HCT116 (cell line): ENCODE measurements around the gene PUSL1. TPM values are rescaled to one million over a fixed set of nuclear protein-coding genes. Genes with fewer than 3 reads are reported as not detected.

Experiments used
- ATAC-seq: fragments of 200-7000 bp; cut with Tn5 transposase; 2 replicates; pipeline ENCODE4 v1.9.1; 2020; ENCODE audit warnings: mild to moderate bottlenecking, moderate library complexity
- BruUV-seq: library from RNA; stranded (reverse); fragments of 400-500 nt; replicated peaks from 2 replicates; lab custom pipeline; 2021; lab: Mats Ljungman, UMichigan
- CTCF ChIA-PET: fragments of 300-600 bp; sonication (Branson Sonifier 250); formaldehyde crosslinking; loops from one replicate; lab custom pipeline; 2021; ENCODE audit warnings: antibody characterized with exemption; lab: Charles Lee
- POLR2A ChIA-PET: fragments of 300-600, 350-600 bp; sonication (Branson Sonifier 250); formaldehyde crosslinking; loops from one replicate; lab custom pipeline; 2021; ENCODE audit warnings: antibody characterized with exemption; lab: Charles Lee
- RAD21 ChIA-PET, 2 experiments: fragments of 300-600 bp; sonication (Branson Sonifier 250); formaldehyde crosslinking; loops; one replicate each; lab custom pipeline; 2023; ENCODE audit warnings: low total read pairs in 2 of 2; ENCODE audit not compliant: uncharacterized antibody in 2 of 2, unreplicated experiment in 2 of 2, low non-redundant PET in 1 of 2; lab: Charles Lee
- DNase-seq: peaks from one replicate; pipeline ENCODE4 v3.0.0-alpha.2; 2010; ENCODE audit warnings: low read depth, low spot score
- H2AFZ ChIP-seq: fragments of 200-600 bp; shearing (Covaris generic), sonication (generic); 2 replicates; pipeline ENCODE4 v1.6.1; 2017; ENCODE audit warnings: low read depth, mixed run types, mixed read lengths, antibody characterized with exemption, low read length; ENCODE audit not compliant: poor library complexity, severe bottlenecking
- H3K27ac ChIP-seq: 2 replicates; pipeline ENCODE4 v1.5.1; 2012; ENCODE audit warnings: low read depth, low read length
- H3K27me3 ChIP-seq: fragments of 200-600 bp; sonication (generic); 2 replicates; pipeline ENCODE4 v1.6.1; 2016; ENCODE audit warnings: mixed run types, low read length, mixed read lengths; ENCODE audit not compliant: insufficient read depth
- H3K36me3 ChIP-seq, 2 experiments: fragments of 200-500 bp in 1 of 2; fragments of 200-600 bp in 1 of 2; sonication (Bioruptor generic) in 1 of 2; sonication (generic) in 1 of 2; 2 replicates each; pipeline versions ENCODE4 v1.5.1 to v1.6.1; 2014 to 2016; ENCODE audit warnings: low read length in 2 of 2, inconsistent platforms in 1 of 2, mixed read lengths in 1 of 2, mixed run types in 1 of 2; ENCODE audit not compliant: insufficient read depth in 2 of 2, control insufficient read depth in 1 of 2
- H3K4me1 ChIP-seq, 2 experiments: fragments of 200-600 bp in 1 of 2; sonication (generic) in 1 of 2; 2 replicates each; pipeline versions ENCODE4 v1.5.1 to v1.6.1; 2012 to 2017; ENCODE audit warnings: low read length in 2 of 2, inconsistent platforms in 1 of 2, mild to moderate bottlenecking in 1 of 2, mixed read lengths in 1 of 2, mixed run types in 1 of 2, moderate library complexity in 1 of 2; ENCODE audit not compliant: insufficient read depth in 2 of 2, control insufficient read depth in 1 of 2
- H3K4me2 ChIP-seq: fragments of 200-600 bp; sonication (generic); 2 replicates; pipeline ENCODE4 v1.6.1; 2017; ENCODE audit warnings: mixed run types, low read length, mixed read lengths
- H3K4me3 ChIP-seq, 2 experiments: fragments of 200-600 bp in 1 of 2; sonication (generic) in 1 of 2; replicated peaks in 1 of 2; 2 replicates each; pipeline ENCODE4 v1.5.1; 2011 to 2016; ENCODE audit warnings: low read length in 2 of 2, control low read depth in 1 of 2, low read depth in 1 of 2, mild to moderate bottlenecking in 1 of 2, mixed read lengths in 1 of 2, mixed run types in 1 of 2
- H3K79me2 ChIP-seq: fragments of 200-600 bp; sonication (generic); 2 replicates; pipeline ENCODE4 v1.6.1; 2017; ENCODE audit warnings: mild to moderate bottlenecking, mixed run types, low read length, moderate library complexity, mixed read lengths; ENCODE audit not compliant: insufficient read depth
- H3K9ac ChIP-seq: fragments of 200-600 bp; sonication (generic); 2 replicates; pipeline ENCODE4 v1.6.1; 2016; ENCODE audit warnings: low read length, mixed read lengths
- H3K9me2 ChIP-seq: fragments of 200-600 bp; sonication (generic), shearing (Covaris generic); 2 replicates; pipeline ENCODE4 v1.6.1; 2017; ENCODE audit warnings: mixed run types, mild to moderate bottlenecking, moderate library complexity; ENCODE audit not compliant: insufficient read depth
- H3K9me3 ChIP-seq, 2 experiments: fragments of 200-500 bp in 1 of 2; fragments of 200-600 bp in 1 of 2; sonication (Bioruptor generic) in 1 of 2; sonication (generic) in 1 of 2; 2 replicates each; pipeline ENCODE4 v1.6.1; 2014 to 2017; ENCODE audit warnings: low read length in 2 of 2, mixed read lengths in 2 of 2, inconsistent platforms in 1 of 2, low read depth in 1 of 2, mild to moderate bottlenecking in 1 of 2, mixed run types in 1 of 2, moderate library complexity in 1 of 2; ENCODE audit not compliant: control insufficient read depth in 1 of 2, insufficient read depth in 1 of 2
- H4K20me1 ChIP-seq: fragments of 200-600 bp; sonication (generic), shearing (Covaris generic); 2 replicates; pipeline ENCODE4 v1.6.1; 2017; ENCODE audit warnings: mixed run types, mild to moderate bottlenecking, moderate library complexity; ENCODE audit not compliant: insufficient read depth
- ATF3 ChIP-seq: IDR thresholded peaks from 2 replicates; pipeline ENCODE4 v1.6.1; 2012
- CBX3 ChIP-seq: IDR thresholded peaks from 2 replicates; pipeline ENCODE4 v1.6.1; 2012; ENCODE audit warnings: low read depth
- CEBPB ChIP-seq: IDR thresholded peaks from 2 replicates; pipeline ENCODE4 v1.6.1; 2012; ENCODE audit warnings: low read depth
- CTCF ChIP-seq, 3 experiments: fragments of 200-600 bp in 1 of 3; sonication (generic) in 1 of 3; IDR thresholded peaks in 2 of 3; conservative IDR thresholded peaks in 1 of 3; 2 replicates each; pipeline ENCODE4 v1.5.1; 2012 to 2017; ENCODE audit warnings: low read depth in 2 of 3, low read length in 2 of 3, antibody characterized with exemption in 1 of 3, borderline replicate concordance in 1 of 3, control low read depth in 1 of 3, mild to moderate bottlenecking in 1 of 3, mixed read lengths in 1 of 3, mixed run types in 1 of 3, moderate library complexity in 1 of 3; ENCODE audit not compliant: insufficient read depth in 1 of 3
- EGR1 ChIP-seq: IDR thresholded peaks from 2 replicates; pipeline ENCODE4 v1.6.1; 2012; ENCODE audit warnings: low read depth
- FOSL1 ChIP-seq: IDR thresholded peaks from 2 replicates; pipeline ENCODE4 v1.6.1; 2012; ENCODE audit warnings: low read depth
- JUND ChIP-seq: IDR thresholded peaks from 2 replicates; pipeline ENCODE4 v1.6.1; 2012
- MAX ChIP-seq: IDR thresholded peaks from 2 replicates; pipeline ENCODE4 v1.6.1; 2012
- POLR2A ChIP-seq: IDR thresholded peaks from 2 replicates; pipeline ENCODE4 v1.7.0; 2011; ENCODE audit warnings: borderline replicate concordance; ENCODE audit not compliant: insufficient read depth, insufficient read length; ENCODE audit errors: extremely low read depth
- POLR2AphosphoS5 ChIP-seq: IDR thresholded peaks from 2 replicates; pipeline ENCODE4 v1.6.1; 2011; ENCODE audit warnings: mild to moderate bottlenecking, low read depth, low read length, moderate library complexity
- RAD21 ChIP-seq: IDR thresholded peaks from 2 replicates; pipeline ENCODE4 v1.6.1; 2012; ENCODE audit warnings: low read depth, mild to moderate bottlenecking
- REST ChIP-seq: IDR thresholded peaks from 2 replicates; pipeline ENCODE4 v1.6.1; 2012; ENCODE audit warnings: low read depth
- SIN3A ChIP-seq: IDR thresholded peaks from 2 replicates; pipeline ENCODE4 v1.6.1; 2012; ENCODE audit warnings: low read depth
- SP1 ChIP-seq: IDR thresholded peaks from 2 replicates; pipeline ENCODE4 v1.6.1; 2012; ENCODE audit warnings: low read depth
- TCF7L2 ChIP-seq: IDR thresholded peaks from 2 replicates; pipeline ENCODE4 v1.7.0; 2011; ENCODE audit warnings: borderline replicate concordance, inconsistent platforms; ENCODE audit not compliant: insufficient read depth, insufficient read length; ENCODE audit errors: extremely low read depth
- ZFX ChIP-seq: fragments of 450-650 bp; IDR thresholded peaks from 2 replicates; pipeline ENCODE4 v1.6.1; 2017
- ZNF274 ChIP-seq: fragments of 200-500 bp; sonication (Bioruptor generic); IDR thresholded peaks from 2 replicates; pipeline ENCODE4 v1.6.1; 2014; ENCODE audit warnings: mild to moderate bottlenecking, low read depth, low read length, inconsistent platforms
- intact Hi-C: fragments of 100-400 bp; cut with micrococcal nuclease; formaldehyde crosslinking; loops from 2 replicates; pipeline ENCODE4 v1.10.0; 2022
- total RNA-seq: library from RNA; stranded (reverse); gene quantifications from one replicate; pipeline ENCODE4 v1.2.1, GENCODE V29; 2021; ENCODE audit not compliant: unreplicated experiment

Gene PUSL1
- total RNA-seq, 1 experiment from 2014 or later = 47.2 TPM

GRCh38 chr1:1320666-1321448, 12.5 kb downstream of the PUSL1 start:
- RAD21 ChIA-PET = no interaction called here
- peaks cover 6 to 13% of the 10 kb centered on the region in 2 experiments; a peak in 2 of 4 replicates for H3K36me3 ChIP-seq

GRCh38 chr1:1321477-1321876, 13.1 kb downstream of the PUSL1 start:
- ChIA-PET POLR2A (no interaction called here), CTCF (no interaction called here), RAD21 (no interaction called here)
- no peaks in the 10 kb centered on the region for H3K27me3 ChIP-seq
- TSS peak; percentile 24 for BruUV-seq
- H4K20me1 ChIP-seq = peaks cover 10% of the 10 kb centered on the region; the same call in 1 of the 2 replicates
- H3K9me3 ChIP-seq = no peaks in the 10 kb centered on the region
- ATAC-seq (no peak), DNase-seq (no peak)
- H3K27ac ChIP-seq = no peak overlapping the region; the same call in 1 of the 2 replicates
- no peak overlapping the region for H3K9ac ChIP-seq
- H2AFZ ChIP-seq = no peak overlapping the region
- no peaks in the 10 kb centered on the region for H3K9me2 ChIP-seq
- peaks cover 6 to 13% of the 10 kb centered on the region in 2 experiments; a peak in 2 of 4 replicates for H3K36me3 ChIP-seq
- no peak overlapping the region for H3K4me3 ChIP-seq
- no peak overlapping the region for H3K4me2 ChIP-seq
- peaks cover 89% of the 10 kb centered on the region for H3K79me2 ChIP-seq
- intact Hi-C loops = no loop called here
- H3K4me1 ChIP-seq = peaks cover 31 to 53% of the 10 kb centered on the region in 2 experiments
- TF ChIP-seq POLR2A (no peak), RAD21 (no peak), JUND (no peak), CTCF (IDR thresholded peaks at IDR 0.05 in 2 of 3, conservative IDR thresholded peaks at IDR 0.05 in 1 of 3; ENCODE audit: borderline replicate concordance in 1 of 3, insufficient read depth in 1 of 3, low read depth in 2 of 3, low read length in 2 of 3) (no peak), SIN3A (no peak), REST (no peak), POLR2AphosphoS5 (no peak)

More at GRCh38 chr1:1320666-1321448, 12.5 kb downstream of the PUSL1 start:
- ATAC-seq (no peak), DNase-seq (no peak)
- no peaks in the 10 kb centered on the region for H3K9me3 ChIP-seq
- TF ChIP-seq ZFX (no peak), JUND (no peak), TCF7L2 (no peak), SP1 (no peak), FOSL1 (no peak), CEBPB (no peak), CBX3 (no peak), EGR1 (no peak), MAX (no peak), ATF3 (no peak), ZNF274 (no peak)
- peaks cover 31 to 55% of the 10 kb centered on the region in 2 experiments for H3K4me1 ChIP-seq
- H3K79me2 ChIP-seq = peaks cover 89% of the 10 kb centered on the region
- CTCF ChIA-PET = no interaction called here
- peaks cover 10% of the 10 kb centered on the region; the same call in 1 of the 2 replicates for H4K20me1 ChIP-seq
- no peak overlapping the region for H3K4me2 ChIP-seq
- no peak overlapping the region; the same call in 1 of the 2 replicates for H3K27ac ChIP-seq
- H3K9me2 ChIP-seq = no peaks in the 10 kb centered on the region
- H2AFZ ChIP-seq = no peak overlapping the region
- no TSS peak for BruUV-seq
- no peak overlapping the region for H3K9ac ChIP-seq
- POLR2A ChIA-PET = no interaction called here
- no peaks in the 10 kb centered on the region for H3K27me3 ChIP-seq
- intact Hi-C loops = no loop called here
- H3K4me3 ChIP-seq = no peak overlapping the region
